ENCODE measurements around the gene C2orf74.
A peak's percentile ranks its signal among the peaks of the same experiment; 100 is the strongest.
"Not testable (repeated sequence)": the region's sequence is repeated elsewhere in the genome, so short reads cannot be mapped to it uniquely, and the experiment has no call there.

C2orf74 gene

GRCh38 chr2:61161888-61162287, at the start of gene C2orf74:
Gene C2orf74, plus strand, starts transcription at chr2:61162188. Its CDS starts 327 bp downstream, at chr2:61162515.
- DNase-seq, result no peak

DNA sequence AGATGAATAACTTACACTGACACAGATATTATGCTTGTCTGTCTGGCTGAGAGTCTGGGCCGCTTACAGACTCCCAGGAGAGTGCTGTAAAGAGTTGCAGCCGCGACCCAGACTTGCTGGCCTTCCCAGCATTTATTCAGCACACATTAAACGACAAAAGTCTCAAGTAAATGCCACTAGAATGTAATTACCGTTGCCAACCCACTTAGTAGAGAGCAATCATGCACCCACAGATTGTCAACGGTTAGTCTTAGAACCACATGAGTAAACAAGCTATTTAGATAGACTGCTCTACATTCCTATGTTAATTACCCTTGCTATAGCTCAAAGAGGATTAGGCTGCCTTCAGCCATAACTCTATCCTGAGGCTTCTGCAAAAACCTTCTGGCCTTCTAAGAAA, 47.8 kb upstream of the C2orf74 start:
- no peak for DNase-seq

GRCh38 chr2:61116302-61116701, 45.7 kb upstream of the C2orf74 start:
- DNase-seq, result no peak

DNA sequence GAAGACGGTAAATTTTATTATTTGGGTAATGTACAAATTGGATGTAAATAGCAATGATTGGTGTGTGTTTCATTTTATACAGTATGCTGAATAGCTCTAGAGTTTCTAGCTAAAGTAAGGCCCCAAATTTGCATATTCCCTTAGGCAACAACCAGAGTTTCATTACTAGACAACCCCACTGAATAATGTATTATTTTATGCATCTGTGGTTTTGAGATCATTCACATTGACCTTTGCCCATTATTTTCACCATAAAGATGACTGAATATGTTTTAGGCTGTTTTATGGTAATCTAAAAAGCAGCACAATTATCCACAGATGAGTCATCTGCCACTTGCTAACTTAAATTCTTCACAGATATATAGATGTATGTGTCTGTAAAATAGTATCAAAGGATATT, 44.5 kb upstream of the C2orf74 start:
- DNase-seq, result no peak

GRCh38 chr2:61125123-61125710, 36.8 kb upstream of the C2orf74 start:
- DNase-seq, result no peak

GRCh38 chr2:61125798-61126197, 36.2 kb upstream of the C2orf74 start:
- DNase-seq, result no peak

- not testable (repeated sequence) for DNase-seq
Measured at GRCh38 chr2:61128122-61128521, 33.9 kb upstream of the C2orf74 start.

GRCh38 chr2:61134141-61134540, 27.8 kb upstream of the C2orf74 start:
- DNase-seq, result no peak

DNA sequence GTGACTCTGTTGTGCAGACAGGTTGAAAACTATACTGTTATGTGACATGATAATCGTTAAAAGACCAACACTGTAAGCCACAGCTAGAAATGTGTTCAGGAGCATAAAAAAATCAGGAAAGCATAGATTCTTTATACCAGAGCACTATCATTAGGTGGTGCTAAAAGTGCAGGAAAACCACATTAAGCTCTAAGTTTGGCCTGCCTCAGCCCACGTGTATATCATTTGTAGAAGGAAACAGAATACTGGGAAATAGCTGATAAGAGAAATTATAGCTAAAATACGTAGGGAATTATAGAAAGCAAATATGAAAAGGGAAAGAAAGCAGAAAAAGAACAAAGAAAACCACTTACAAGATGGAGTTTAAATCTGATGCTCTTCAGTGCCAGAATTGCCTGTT, 26.5 kb upstream of the C2orf74 start:
- DNase-seq, result no peak

DNA sequence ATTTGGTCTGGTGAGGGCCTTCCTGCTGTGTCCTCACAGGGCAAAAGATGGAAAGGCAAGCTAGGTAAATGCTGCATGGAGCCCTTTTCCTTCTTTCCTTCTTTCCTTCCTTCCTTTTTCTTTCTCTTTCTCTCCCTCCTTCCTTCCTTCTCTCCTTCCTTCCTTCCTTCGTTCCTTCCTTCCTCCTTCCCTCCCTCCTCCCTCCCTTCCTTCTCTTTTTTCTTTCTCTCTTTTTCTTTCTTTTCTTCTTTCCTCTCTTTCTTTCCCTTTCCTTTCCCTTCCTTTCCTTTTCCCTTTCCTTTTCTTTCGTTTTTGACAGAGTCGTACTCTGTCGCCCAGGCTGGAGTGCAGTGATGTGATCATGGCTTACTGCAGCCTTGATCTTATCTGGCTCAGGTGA, 23.1 kb upstream of the C2orf74 start:
- DNase-seq, result no peak

DNA sequence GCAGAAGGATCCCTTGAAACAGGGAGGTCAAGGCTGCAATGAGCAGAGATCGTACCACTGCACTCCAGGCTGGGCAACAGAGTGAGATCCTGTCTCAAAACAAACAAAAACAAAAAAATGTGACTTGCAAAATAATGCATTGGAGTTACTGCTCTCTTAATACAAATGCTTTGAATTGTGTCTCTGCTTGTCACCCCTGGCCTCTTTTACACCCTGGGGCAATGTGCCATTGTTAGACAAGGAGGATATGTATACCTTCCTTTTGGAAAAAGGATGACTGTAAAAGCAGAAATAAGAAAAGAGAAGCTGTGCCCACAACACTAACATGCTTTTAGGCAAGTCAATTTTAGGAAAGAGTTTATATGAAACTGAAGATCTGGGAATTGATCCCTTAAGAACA, 20.8 kb upstream of the C2orf74 start:
- no peak for DNase-seq

GRCh38 chr2:61144697-61145268, 17.2 kb upstream of the C2orf74 start:
- peak; percentile 46 to 94 (median 90) for DNase-seq

GRCh38 chr2:61145990-61146389, 16.0 kb upstream of the C2orf74 start:
- DNase-seq, result no peak

DNA sequence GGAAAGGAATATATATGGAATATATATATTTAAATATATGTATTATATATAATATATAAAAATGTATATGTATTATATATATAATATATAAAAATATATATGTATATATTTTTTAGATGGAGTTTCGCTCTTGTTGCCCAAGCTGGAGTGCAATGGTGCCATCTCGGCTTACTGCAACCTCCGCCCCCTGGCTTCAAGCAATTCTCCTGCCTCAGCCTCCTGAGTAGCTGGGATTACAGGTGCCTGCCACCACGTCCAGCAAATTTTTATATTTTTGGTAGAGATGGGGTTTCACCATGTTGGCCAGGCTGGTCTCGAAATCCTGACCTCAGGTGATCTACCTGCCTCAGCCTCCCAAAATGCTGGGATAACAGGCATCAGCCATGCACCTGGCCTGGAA, 13.9 kb upstream of the C2orf74 start:
- DNase-seq, result not testable (repeated sequence)

DNA sequence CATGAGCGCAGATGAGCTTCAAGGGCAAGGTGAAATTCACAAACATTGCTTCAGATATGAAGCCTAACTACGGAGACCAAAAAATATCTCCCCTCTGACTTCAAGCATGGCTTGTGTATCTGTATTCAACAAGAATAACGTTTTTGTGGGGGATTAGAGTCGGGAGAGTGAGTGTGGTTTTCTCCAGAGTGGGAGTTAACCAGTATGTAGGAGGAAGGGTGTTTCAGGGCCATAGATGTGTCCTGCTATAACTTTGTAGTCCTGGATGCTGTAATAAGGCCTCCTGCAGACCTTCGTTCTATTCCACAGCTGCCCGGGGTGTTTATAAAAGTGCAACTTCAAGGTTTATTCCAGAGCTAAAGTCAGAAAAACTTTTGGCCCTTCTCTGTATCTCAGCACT, 12.9 kb upstream of the C2orf74 start:
- DNase-seq, result no peak

GRCh38 chr2:61151436-61151835, 10.6 kb upstream of the C2orf74 start:
- DNase-seq, result no peak

DNA sequence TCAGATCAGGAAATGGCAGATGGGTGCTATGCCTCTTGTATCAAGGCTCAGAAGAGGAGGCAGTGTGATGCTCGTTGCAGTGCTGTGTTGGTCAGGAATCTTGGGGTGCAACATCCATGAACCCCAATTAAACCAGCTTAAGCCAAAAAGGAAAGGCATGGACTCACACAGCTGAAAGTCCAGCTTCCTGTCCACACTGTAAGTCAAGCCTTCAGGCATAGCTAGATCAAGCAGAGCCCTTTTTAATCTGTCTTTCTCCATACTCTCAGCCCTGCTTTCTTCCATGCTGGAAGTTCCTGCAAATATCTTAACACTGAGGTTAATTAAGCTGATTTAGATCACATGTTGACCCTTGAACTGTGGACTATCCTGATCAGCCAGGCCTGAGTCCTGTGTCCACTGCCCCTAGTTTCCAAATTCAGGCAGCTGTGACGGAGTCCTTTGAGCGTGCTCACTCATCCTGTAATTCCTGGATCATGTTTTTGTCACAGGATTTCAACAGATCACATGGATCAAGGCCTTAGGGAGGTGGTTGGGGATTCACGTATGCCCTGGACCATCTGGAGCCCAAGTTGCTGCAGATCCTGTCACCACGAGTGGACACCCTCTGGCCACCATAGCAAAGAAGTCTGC, 4.5 kb upstream of the C2orf74 start:
- no peak for DNase-seq

GRCh38 chr2:61158356-61158955, 3.5 kb upstream of the C2orf74 start:
- DNase-seq, result no peak

DNA sequence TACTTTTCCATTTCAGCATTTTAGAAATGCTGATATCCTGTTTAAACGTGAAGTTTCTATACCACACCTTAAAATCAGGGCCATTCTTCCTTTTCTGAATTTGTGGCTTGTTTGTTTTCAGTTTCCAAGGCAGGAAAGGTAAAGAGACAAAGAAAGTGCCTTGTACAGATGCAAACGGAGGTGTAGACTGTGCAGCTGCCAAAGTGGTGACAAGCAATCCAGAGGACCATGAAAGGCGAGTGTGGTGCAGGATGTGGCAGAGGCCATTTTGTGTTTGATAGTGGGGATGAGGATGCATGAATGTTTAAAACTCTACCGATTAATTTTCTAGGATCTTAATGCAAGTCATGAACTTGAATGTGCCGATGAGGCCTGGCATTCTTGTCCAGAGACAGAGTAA, 733 bp downstream of the C2orf74 start:
- no peak for DNase-seq

- not testable (repeated sequence) for DNase-seq
Measured at GRCh38 chr2:61165082-61165481, 3.1 kb downstream of the C2orf74 start.

- DNase-seq, result no peak
Measured at GRCh38 chr2:61165946-61166345, 4.0 kb downstream of the C2orf74 start.

- no peak for DNase-seq
Measured at GRCh38 chr2:61167579-61167978, 5.6 kb downstream of the C2orf74 start.

- no peak for DNase-seq
Measured at GRCh38 chr2:61172671-61173070, 10.7 kb downstream of the C2orf74 start.

DNA sequence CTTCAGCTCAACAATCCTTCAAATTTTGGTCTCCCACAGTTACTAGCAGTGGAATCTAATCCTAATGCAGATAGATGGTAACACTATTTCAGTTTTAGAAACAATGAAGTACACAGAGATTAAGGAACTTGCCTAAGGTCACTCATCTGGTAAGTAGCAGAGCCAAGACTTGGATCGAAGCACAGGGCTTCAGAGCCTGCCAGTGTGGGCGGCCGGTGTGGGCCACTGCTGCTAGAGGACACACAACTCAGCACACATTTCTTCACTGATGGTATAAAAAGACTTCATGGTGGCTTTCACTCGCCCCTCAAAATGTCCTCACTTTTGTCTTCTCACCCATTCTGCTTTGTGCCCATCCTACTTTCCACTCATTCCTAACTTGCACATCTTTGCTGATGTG, 11.1 kb downstream of the C2orf74 start:
- no peak for DNase-seq

All from C1 segment of cervical spinal cord (tissue), 14 donors.